Measurements from ENCODE around the gene MSI2. TPM values are rescaled to one million over a fixed set of nuclear protein-coding genes. Genes with fewer than 3 reads are reported as not detected.

The MSI2 gene
- polyA plus RNA-seq, 12 donors: 24.1 to 40.3 (median 34.1) TPM; not detected in 1

- no peak for DNase-seq
Measured at GRCh38 chr17:57675427-57676387, 419.4 kb downstream of the MSI2 start.

- DNase-seq: no peak
Measured at GRCh38 chr17:57676543-57676942, 420.2 kb downstream of the MSI2 start.

GRCh38 chr17:57677301-57677700, 421.0 kb downstream of the MSI2 start:
- no peak for DNase-seq

GRCh38 chr17:57677858-57678257, 421.5 kb downstream of the MSI2 start:
- no peak for DNase-seq

- no peak for DNase-seq
Measured at GRCh38 chr17:57678393-57678792, 422.1 kb downstream of the MSI2 start.

- no peak for DNase-seq
Measured at GRCh38 chr17:57679356-57679755, 423.0 kb downstream of the MSI2 start.

DNA sequence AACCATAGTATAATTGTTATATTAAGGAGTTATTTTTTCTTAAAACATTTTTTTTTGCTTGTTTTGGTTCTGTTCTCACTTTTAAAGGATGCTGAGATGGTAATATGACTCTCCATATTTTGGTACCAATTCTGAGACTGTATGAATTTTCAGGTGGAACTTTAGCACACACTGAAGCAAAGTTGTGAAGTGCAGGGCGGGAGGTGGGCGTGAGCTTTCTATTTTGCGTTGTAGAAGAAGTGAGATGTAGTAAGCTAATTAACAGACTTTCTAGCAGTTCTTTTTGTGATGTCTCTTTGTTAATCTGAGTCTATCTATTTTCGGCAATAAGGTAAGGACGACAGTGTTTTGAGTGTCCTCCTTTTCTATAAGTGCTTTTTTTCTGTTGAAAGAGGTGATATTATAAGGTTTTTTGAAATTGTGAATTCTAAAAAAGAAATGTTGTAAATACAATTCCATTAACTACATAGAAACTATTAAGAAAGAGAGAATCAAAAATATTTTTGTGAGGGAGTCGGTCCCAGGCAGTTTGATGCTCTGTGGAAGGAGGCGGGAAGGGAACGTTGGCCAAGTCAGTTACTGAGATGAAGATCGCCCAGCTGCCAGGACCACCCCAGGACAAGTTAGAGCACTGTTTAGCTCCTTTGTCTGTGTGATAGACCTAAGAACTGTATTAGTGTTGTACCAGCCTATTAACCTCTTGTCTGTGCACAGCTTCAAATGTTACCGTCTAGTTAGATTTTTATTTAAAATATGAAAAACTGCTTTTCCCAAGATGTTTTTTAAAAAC, 423.8 kb downstream of the MSI2 start:
- DNase-seq: no peak

- DNase-seq: no peak
Measured at GRCh38 chr17:57682701-57683100, 426.4 kb downstream of the MSI2 start.

DNA sequence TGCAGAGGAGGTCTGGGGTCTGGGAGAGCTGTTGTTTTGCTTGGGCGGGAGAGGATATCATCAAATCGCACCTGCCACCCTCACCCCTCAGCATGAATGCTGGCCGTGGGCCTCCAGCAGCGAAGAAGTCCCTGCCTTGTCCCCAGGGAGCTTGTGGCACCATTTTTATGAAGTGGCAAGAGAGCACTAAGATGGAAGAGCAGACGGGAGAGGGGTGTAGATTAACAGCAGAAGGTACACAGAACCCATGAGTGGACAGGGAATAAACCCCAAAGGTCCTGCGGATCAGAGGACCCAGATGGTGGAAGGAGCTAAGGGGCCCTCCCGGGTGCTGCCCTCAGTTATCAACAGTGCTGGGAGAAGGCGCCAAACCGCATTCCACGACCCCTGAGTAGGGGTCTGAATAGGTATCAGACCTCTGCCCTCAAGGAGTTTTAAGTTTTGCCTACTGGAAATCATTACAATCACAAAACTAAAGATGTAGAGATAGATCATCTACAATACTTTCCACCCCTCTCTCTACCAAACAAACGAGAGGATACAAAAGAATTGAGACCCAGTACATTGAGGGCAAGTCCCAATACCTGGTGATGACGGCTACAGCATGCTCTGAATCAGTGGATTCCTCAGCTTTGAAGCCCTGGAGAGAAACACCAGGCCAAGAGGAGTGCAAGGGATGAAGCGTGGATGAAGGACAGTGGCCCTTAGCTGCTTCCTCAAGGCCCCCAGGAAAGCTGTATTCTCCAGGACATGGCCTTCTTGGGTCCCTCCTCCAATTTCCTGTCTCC, 428.6 kb downstream of the MSI2 start:
- DNase-seq: no peak

DNA sequence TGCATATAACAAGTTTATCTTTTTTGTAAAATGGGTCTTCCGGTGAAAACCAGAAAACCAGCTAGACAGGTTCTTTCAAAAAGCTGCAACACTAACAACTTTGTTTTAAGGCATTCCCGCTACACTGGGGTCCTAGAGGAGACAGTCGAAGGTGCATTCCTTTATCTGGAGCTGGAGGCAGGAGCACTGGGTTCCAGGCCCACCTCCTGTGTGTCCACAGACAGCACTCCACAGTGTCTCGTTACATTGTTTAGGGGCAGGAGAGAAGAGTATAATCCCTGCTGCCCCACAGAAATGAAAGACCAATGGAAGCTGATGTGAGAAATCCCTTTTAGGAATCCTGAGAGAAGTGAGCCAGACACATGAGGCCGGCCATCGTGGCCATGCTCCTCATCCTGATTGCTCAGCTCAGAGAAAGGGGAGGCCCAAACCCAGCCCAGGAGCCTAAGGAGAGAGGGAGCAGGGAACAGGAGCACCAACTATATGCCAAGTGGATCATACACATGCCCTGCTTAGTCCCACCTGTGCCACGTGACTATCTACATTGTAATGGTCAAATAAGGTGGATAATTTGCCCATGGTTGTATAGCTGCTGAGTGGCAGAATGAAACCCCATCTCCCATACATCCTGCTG, 429.3 kb downstream of the MSI2 start:
- no peak for DNase-seq

DNA sequence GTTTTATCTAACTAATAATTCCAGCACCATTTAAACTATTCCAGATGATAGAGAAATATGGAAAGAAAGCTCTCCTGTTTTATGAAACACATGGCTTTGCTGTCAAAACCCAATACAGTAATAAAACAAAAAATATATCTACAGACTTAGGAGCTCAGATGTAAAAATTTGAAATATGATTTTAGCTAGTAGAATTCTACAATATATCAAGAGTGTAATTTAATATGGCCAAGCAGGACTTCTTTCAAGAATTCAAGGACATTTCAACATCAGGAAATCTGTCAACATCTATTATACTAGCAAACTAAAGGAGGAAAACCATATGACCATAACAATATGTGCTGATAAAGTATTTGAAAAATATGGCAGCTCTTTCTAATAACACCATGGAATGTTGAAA, 431.3 kb downstream of the MSI2 start:
- no peak for DNase-seq

- no peak for DNase-seq
Measured at GRCh38 chr17:57689254-57689653, 432.9 kb downstream of the MSI2 start.

- DNase-seq: no peak
Measured at GRCh38 chr17:57691939-57692338, 435.6 kb downstream of the MSI2 start.

- no peak for DNase-seq
Measured at GRCh38 chr17:57692770-57693169, 436.4 kb downstream of the MSI2 start.

DNA sequence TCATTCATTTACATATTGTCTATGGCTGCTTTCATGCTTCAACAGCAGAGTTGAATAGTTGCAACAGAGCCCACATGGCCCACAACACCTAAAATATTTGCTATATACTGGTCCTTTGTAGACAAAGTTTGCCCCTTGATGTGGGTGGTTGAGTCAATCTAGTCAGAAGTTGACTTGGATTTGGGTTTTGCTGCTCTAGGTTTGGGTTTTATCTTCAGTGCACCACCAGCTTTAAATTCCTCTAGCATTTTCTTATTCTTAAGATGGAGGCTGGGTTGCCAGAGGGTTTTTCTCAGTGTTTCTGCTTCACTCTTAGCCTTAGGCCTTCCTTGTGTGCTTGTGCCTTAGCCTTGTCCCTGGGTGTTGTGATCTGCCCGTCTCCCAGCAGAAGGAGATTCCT, 437.7 kb downstream of the MSI2 start:
- no peak for DNase-seq

DNA sequence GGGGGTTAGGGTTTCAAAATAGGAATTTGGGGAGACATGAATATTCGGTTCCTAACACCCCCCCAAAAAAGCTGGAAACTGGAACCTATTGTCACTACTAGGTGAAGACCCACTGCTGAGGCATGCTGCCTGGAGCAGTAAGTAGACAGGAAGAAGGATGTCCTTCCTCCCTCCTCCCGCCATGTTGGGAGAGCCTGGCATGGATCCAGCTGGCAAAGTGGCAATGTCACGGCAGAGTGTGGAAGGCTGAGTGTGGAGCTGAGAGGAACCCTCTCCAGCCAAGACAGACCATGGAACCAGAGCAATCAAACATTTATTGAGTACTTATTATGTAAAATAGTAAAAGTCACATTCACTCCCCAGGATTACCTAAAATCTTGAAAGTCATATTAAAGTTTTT, 439.7 kb downstream of the MSI2 start:
- no peak for DNase-seq

- no peak for DNase-seq
Measured at GRCh38 chr17:57697197-57697596, 440.9 kb downstream of the MSI2 start.

- no peak for DNase-seq
Measured at GRCh38 chr17:57697891-57698711, 441.8 kb downstream of the MSI2 start.

DNA sequence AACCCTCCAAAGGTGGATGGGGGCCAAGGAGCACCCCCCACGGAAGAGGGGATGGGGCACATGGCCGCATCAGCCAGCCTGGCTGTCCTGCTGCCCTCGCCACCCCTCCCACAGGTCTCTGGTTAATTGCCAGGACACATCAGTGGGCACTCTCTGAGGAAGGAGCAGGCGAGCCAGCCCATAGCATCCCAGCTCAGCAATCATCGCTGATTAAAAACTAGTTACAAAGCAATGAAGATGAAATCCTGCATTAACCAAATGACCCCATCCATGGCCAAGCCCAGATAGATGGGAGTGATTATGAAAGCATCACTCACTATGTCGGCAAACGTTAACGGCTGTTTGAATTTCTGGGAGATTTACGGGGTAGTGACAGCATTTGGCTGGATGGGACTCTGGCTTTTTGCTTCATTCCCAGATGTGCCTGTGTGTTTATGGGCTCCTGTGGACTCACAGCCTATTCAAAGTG, 443.5 kb downstream of the MSI2 start:
- DNase-seq: peak; percentile 38

- no peak for DNase-seq
Measured at GRCh38 chr17:57701124-57701523, 444.8 kb downstream of the MSI2 start.

DNA sequence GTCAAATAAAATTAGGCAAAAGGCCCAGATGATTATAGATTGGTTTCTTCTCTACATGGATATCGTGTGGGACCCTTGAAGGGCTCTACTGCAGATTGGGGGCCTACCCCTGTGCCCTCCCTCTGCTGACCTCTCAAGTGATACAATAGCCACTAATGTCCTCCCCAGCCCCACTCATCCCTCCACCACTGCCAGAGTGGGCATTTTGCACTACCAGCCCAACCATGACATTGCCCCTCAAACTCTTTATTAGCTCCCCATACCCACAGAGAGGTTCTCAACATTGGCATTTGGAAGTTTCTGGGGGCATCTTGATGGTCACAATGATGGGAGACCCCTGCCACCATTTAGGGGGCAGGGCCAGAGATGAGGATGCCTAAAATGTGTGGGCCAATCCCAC, 446.9 kb downstream of the MSI2 start:
- DNase-seq: no peak

Data from muscle of arm (tissue), 12 donors.